Activated CD4-positive, CD25-positive, alpha-beta regulatory T cell treated with anti-CD3 and anti-CD28 coated beads, Interleukin-2, amount 50 U/mL, for 16 hours (primary cell): ENCODE measurements around the gene CCSAP.

Experiments
- DNase-seq: peaks from one replicate; pipeline ENCODE4 v3.0.0-alpha.2; 2020; ENCODE audit warnings: low read depth, low spot score

Gene CCSAP

GRCh38 chr1:229287267-229287666 lies 55.6 kb downstream of the CCSAP start:
- no peak for DNase-seq

GRCh38 chr1:229286099-229286766 lies 56.6 kb downstream of the CCSAP start:
- DNase-seq, result no peak

- no peak for DNase-seq
Measured at GRCh38 chr1:229285440-229285839, 57.4 kb downstream of the CCSAP start.

GRCh38 chr1:229284887-229285286 lies 58.0 kb downstream of the CCSAP start:
- no peak for DNase-seq

- no peak for DNase-seq
Measured at GRCh38 chr1:229283183-229283611, 59.6 kb downstream of the CCSAP start.

GRCh38 chr1:229282295-229282823 lies 60.5 kb downstream of the CCSAP start:
- DNase-seq, result no peak

GRCh38 chr1:229281339-229281926 lies 61.4 kb downstream of the CCSAP start:
- DNase-seq, result no peak

- DNase-seq, result no peak
Measured at GRCh38 chr1:229280921-229281320, 61.9 kb downstream of the CCSAP start.

GRCh38 chr1:229280037-229280828 lies 62.6 kb downstream of the CCSAP start:
- DNase-seq, result no peak

- DNase-seq, result no peak
Measured at GRCh38 chr1:229279242-229279641, 63.6 kb downstream of the CCSAP start.

- DNase-seq, result no peak
Measured at GRCh38 chr1:229278120-229278741, 64.6 kb downstream of the CCSAP start.

GRCh38 chr1:229275005-229275404 lies 67.8 kb downstream of the CCSAP start:
- no peak for DNase-seq

GRCh38 chr1:229273507-229274232 lies 69.2 kb downstream of the CCSAP start:
- DNase-seq, result no peak

GRCh38 chr1:229272164-229273158 lies 70.4 kb downstream of the CCSAP start:
- no peak for DNase-seq

GRCh38 chr1:229271448-229272159 lies 71.2 kb downstream of the CCSAP start:
- DNase-seq, result no peak
